ENCODE results near the gene MT1A.

DNA sequence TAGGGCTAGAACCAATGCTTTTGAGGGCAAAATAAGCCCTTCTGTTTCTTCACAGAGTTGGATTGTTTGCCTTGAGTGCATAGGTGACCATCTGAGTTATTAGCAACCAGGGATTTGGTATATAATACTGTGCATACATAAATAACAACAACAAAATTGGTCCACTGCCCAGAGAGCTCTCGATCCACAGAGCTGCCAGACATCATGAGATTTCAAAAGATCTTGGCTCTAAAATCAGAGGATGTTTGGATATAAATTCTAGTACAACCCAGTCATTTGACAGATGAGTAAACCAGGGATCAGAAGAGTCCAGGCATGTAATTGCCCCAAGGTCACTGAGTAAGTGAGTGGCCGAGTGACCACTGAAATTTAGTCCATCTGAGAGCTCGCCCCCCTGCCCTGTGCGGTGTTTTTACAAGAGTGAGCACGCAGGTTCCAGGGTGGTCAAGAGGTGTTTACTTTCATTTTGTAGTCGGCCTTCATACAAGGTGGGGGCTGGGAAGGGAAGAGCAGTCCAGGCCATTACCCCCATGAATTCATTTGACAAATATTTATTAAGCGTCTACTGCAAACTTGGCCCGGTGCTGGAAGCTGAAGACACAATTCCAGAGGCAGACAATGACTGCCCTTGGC is 31.9 kb upstream of the MT1A start:
- TF ChIP-seq, protein P1, sequence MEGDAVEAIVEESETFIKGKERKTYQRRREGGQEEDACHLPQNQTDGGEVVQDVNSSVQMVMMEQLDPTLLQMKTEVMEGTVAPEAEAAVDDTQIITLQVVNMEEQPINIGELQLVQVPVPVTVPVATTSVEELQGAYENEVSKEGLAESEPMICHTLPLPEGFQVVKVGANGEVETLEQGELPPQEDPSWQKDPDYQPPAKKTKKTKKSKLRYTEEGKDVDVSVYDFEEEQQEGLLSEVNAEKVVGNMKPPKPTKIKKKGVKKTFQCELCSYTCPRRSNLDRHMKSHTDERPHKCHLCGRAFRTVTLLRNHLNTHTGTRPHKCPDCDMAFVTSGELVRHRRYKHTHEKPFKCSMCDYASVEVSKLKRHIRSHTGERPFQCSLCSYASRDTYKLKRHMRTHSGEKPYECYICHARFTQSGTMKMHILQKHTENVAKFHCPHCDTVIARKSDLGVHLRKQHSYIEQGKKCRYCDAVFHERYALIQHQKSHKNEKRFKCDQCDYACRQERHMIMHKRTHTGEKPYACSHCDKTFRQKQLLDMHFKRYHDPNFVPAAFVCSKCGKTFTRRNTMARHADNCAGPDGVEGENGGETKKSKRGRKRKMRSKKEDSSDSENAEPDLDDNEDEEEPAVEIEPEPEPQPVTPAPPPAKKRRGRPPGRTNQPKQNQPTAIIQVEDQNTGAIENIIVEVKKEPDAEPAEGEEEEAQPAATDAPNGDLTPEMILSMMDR (IDR thresholded peaks at IDR 0.05; ENCODE audit: low read depth, low read length, poor library complexity, severe bottlenecking) = no peak
- no peak for TF ChIP-seq EZH2phosphoT487 (IDR thresholded peaks at IDR 0.05; ENCODE audit: borderline replicate concordance, low read length)
